ENCODE measurements around the gene MISP. TPM values are rescaled to one million over a fixed set of nuclear protein-coding genes. Genes with fewer than 3 reads are reported as not detected.
"Not testable (repeated sequence)": the region's sequence is repeated elsewhere in the genome, so short reads cannot be mapped to it uniquely, and the experiment has no call there.

MISP gene
- total RNA-seq: 0.04 TPM in 1 of 2 replicates, not detected in the other

- no peak for DNase-seq (ENCODE audit: low read depth, low spot score)
These were observed at the start of gene MISP for GRCh38 chr19:750640-751423. MISP (plus strand) TSS chr19:751112; CDS start chr19:756947, 5,835 bp downstream.

GRCh38 chr19:702847-703246, 48.1 kb upstream of the MISP start:
- not testable (repeated sequence) for DNase-seq (ENCODE audit: low read depth, low spot score)

GRCh38 chr19:703329-703650, 47.6 kb upstream of the MISP start:
- no peak for DNase-seq (ENCODE audit: low read depth, low spot score)

- DNase-seq (ENCODE audit: low read depth, low spot score): no peak
These were observed 47.1 kb upstream of the MISP start for GRCh38 chr19:703651-704446.

- no peak for DNase-seq (ENCODE audit: low read depth, low spot score)
These were observed 46.5 kb upstream of the MISP start for GRCh38 chr19:704447-704741.

- no peak for DNase-seq (ENCODE audit: low read depth, low spot score)
These were observed 42.5 kb upstream of the MISP start, which contains the start of gene PALM for GRCh38 chr19:708154-709143. PALM (plus strand) TSS chr19:708935; CDS start chr19:709147, 212 bp downstream.

DNA sequence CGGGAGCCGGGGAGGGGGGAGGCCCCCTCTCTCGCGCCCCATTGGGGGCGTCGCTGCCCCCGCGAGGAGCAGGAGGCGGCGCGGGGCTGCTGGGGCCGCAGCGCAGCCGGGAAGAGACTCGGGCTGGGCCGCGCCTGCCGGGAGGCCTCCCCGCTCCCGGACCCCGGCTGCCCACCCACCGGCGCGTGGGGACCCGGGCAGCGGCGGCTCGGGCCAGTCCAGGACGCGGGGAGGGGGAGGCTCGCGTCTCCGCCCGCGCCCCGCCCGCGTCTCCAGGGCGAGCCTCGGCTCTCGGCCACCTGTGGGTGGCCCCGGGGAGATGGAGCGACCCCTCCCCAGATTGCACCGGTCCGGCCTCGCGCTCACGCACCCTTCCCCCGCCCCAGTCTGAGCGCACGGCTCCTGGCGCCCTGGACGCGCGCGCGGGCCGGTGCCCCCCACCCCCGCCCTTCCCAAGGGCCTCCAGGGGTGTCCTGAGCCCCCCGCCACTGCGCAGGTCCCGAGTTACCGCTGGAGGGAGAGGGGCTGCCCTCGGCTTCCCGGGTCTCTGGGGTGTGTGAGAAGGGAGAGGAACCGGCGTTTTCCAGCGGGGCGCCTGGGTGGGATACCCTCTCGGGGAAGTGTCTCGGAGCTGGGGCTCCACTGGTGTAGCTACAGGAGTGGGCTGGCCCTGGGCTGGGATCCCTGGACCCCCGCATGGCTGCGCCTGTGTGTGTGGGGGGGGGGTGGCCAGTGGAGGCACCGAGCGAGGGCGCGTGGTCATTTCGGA, 41.5 kb upstream of the MISP start:
- no peak for DNase-seq (ENCODE audit: low read depth, low spot score)

DNA sequence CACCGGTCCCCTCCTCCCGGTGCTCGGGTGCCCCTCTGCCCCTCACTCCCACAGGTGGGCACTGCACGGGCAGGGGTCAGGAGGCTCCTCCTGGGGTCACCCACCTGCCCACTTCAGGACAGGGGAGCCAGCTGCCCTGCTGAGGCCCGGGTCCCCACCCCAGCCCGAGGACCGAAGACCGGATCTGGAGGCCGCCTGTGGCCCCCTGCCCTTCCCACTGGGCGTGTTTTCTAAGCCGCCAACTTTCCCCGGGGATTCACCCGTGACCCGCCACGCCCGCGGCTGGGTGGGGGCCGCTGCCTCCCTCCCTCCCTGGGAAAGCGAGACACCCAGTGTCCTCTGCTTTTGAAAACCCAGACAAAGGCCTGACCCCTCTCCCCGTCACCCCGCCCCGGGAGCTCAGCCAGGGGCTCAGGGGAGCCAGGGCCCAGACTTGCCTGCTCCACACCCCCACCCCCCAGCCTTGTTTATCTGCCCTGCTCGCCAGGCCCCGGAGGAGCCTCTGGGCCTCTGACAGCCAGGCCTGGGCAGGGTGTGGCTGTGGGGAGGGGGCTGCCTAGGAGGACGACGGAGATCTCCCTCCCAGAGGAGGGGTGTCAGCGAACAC, 40.8 kb upstream of the MISP start:
- DNase-seq (ENCODE audit: low read depth, low spot score): no peak

DNA sequence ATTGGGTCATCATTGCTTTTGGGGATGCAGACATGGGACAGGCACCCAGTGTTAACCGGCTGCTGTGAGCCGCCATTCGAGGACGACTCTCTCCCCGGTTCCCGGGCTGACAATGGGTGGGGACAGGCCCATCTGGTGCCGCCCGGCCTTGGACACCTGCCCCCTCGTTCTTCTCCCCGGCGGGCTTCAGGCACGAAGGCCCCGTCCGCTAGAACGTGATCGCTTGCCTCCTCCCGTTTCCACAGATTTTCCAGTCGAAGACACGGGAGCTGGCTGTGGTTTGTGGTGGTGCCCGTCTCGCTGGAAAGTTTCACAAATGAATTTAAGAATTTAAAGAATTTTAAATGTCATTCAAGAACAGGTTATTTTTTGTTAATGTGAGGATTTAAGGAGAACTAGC, 40.1 kb upstream of the MISP start:
- DNase-seq (ENCODE audit: low read depth, low spot score): no peak

DNA sequence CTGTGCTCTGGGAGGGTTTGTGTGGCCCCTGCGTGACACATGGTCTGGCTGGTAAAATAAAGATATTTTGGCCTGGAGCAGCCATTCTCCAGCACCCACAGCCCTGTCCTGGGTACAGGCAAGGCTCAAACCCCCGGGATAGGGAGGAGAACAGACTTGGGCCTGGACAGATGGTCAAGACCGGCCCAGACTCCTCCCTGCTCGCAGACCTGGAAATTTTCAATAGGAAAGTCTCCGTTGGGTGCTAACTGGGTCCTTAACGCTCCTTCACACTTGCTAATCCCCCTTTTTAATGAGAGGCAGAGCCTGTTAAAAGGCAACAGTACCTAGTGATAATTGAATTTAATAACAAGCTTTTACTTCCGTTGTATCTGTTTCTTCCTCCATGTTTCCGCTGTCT, 39.7 kb upstream of the MISP start:
- no peak for DNase-seq (ENCODE audit: low read depth, low spot score)

- DNase-seq (ENCODE audit: low read depth, low spot score): no peak
These were observed 35.6 kb upstream of the MISP start for GRCh38 chr19:715347-715746.

- no peak for DNase-seq (ENCODE audit: low read depth, low spot score)
These were observed 32.5 kb upstream of the MISP start for GRCh38 chr19:718251-718951.

DNA sequence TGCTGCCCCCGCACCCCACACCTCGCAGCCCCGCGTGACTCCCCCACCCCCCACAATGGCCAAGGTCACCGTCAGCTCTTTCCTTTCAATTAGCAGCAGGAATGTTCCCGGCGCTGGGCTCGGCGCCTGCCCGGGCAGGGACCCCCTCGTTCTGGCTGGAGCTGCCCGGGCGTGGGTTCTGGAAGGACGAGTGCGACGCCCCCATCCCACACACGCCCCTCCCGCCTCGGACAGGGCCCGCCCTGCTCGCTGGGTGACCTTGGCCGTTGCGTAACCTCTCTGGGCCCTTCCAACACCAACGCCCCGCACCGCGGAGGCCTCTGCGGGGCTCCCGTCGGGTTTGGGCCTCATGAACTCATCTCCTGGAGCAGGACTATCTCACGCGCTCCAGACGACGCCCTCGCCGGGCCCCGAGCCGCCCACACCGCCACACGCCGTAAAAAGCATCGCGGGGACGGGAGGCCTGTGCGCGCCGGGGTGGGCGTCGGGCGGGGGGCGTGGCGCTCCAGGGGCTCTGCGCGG, 31.9 kb upstream of the MISP start:
- DNase-seq (ENCODE audit: low read depth, low spot score): no peak

DNA sequence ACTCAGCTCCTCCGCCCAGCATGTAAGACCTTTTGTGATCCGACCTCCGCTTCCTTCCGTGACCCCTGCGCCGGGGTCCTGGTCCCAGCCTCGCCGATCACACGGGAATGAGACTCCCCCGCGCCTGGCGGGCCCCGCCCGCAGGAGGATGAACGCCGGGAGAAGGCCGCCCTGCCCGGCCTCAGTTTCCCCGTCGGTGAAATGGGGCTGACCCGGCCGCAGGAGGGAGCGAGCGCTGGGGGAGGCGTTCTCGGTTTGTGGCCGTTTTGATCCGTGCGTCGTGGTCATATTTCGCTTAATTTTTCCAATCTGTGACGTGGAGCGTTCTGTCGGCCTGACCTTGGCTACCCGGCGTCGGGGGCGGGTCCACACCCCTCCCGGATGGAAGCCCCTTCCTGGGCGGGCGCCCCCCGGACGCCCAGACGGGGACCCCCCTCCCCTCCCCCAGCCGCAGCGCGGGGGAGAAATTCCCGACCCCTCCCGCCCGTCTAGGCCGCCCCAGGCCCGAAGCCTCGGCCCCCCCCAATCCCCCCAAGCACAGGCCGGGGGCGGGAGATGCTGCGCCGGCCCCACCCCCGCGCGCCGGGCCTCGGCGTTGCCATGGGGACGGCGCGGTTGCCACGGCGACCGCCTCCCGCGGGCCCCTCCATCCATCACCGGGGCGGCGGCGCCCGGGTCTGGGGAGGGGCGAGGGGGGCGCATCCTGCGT, 31.1 kb upstream of the MISP start:
- no peak for DNase-seq (ENCODE audit: low read depth, low spot score)

DNA sequence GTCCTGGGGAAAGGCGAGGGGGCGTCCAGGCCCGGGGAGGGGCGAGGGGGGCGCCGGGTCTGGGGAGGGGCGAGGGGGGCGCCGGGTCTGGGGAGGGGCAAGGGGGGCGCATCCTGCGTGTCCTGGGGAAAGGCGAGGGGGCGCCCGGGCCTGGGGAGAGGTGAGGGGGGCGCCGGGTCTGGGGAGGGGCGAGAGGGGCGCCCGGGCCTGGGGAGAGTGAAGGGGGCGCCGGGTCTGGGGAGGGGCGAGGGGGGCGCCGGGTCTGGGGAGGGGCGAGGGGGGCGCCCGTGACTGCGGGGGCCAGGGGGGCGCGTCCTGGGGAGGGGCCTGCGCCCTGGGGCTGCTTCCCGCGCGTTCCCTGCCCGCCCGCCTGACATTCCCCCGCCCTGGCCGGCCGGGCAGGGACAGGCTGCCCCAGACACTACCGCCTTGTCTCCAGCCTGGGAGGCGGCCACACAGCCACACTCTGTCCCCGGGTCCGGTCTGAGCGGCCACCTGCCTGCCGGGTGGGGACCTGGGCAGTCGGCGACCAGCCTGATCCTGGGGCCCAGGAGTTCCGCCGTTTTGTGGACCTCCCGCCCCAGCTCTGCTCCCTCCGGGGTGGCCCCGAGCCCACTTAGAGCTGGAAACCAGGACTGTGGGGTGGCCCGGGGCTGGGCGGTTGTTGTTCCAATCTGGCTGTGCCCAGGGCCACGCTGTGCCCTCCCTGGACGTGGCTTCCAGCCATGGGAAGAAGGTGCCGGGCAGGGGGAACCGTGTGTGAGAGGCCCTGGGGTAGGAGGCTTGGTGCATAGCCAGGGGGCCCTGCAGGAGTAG, 30.4 kb upstream of the MISP start:
- no peak for DNase-seq (ENCODE audit: low read depth, low spot score)

GRCh38 chr19:722553-723101, 28.3 kb upstream of the MISP start:
- DNase-seq (ENCODE audit: low read depth, low spot score): no peak

DNA sequence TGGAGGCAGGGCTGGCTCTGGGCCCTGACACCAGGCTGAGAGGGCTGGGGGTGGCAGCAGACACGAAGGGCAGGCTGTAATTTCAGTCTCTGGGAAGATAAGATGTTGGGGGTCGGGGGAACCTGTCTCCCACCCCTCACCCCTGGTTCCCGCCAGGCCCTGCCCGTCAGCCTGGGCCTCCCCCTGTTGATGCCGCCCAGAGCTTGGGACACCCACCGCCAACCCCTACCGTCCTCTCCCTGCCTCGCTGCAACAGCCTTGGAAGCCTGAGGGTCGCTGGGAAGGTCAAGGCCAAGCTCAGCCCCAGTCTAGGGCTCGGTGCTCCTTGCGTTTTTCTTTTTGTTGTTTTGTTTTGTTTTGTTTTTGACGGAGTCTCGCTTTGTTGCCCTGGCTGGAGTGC, 27.7 kb upstream of the MISP start:
- DNase-seq (ENCODE audit: low read depth, low spot score): no peak

GRCh38 chr19:723714-724113, 27.2 kb upstream of the MISP start:
- DNase-seq (ENCODE audit: low read depth, low spot score): no peak

Data from pulmonary artery endothelial cell (primary cell).